Fibroblast of the aortic adventitia (primary cell): Measurements from ENCODE around the gene GLI3. TPM values are rescaled to one million over a fixed set of nuclear protein-coding genes. Genes with fewer than 3 reads are reported as not detected.

Source experiments
- DNase-seq: peaks from one replicate; pipeline ENCODE4 v3.0.0-alpha.2; 2010; ENCODE audit warnings: low read depth
- H3K4me3 ChIP-seq: 2 replicates; pipeline ENCODE4 v1.5.1; 2011; ENCODE audit warnings: low read depth, mild to moderate bottlenecking, control low read depth, low read length, moderate library complexity
- CTCF ChIP-seq: IDR thresholded peaks from 2 replicates; pipeline ENCODE4 v1.5.1; 2011; ENCODE audit warnings: mild to moderate bottlenecking, low read length, control low read depth, inconsistent platforms; ENCODE audit not compliant: insufficient read depth
- total RNA-seq: library from RNA; depleted of rRNA; stranded (reverse); fragments of >200 nt; gene quantifications from 2 replicates; pipeline ENCODE4 v1.2.3, GENCODE V29; 2012; ENCODE audit warnings: low replicate concordance

Gene GLI3
- total RNA-seq, 1 donor = 7.0 TPM

GRCh38 chr7:41975849-41976248 is 261.2 kb downstream of the GLI3 start:
- H3K4me3 ChIP-seq = no peak overlapping the region
- DNase-seq = peak; percentile 43
- TF ChIP-seq CTCF = no peak

GRCh38 chr7:41974870-41975557 is 262.0 kb downstream of the GLI3 start:
- no peak for DNase-seq
- no peak for TF ChIP-seq CTCF
- no peak overlapping the region for H3K4me3 ChIP-seq

GRCh38 chr7:41973202-41973730 is 263.7 kb downstream of the GLI3 start:
- no peak for DNase-seq
- no peak overlapping the region for H3K4me3 ChIP-seq
- no peak for TF ChIP-seq CTCF

- no peak for TF ChIP-seq CTCF
- no peak for DNase-seq
- no peak overlapping the region for H3K4me3 ChIP-seq
These were observed 264.2 kb downstream of the GLI3 start for GRCh38 chr7:41972776-41973175.

GRCh38 chr7:41972270-41972669 is 264.7 kb downstream of the GLI3 start:
- DNase-seq = no peak
- TF ChIP-seq CTCF = no peak
- H3K4me3 ChIP-seq = no peak overlapping the region

GRCh38 chr7:41971640-41972187 is 265.3 kb downstream of the GLI3 start:
- H3K4me3 ChIP-seq = no peak overlapping the region
- no peak for TF ChIP-seq CTCF
- no peak for DNase-seq
